Natural killer cell (primary cell): ENCODE data around the gene FNBP1L. TPM values are rescaled to one million over a fixed set of nuclear protein-coding genes. Genes with fewer than 3 reads are reported as not detected.

Experiments
- ATAC-seq, 3 donors: fragments of 150-1000 bp in 2 of 3; fragments of 200-7000 bp in 1 of 3; cut with Tn5 transposase; 1 replicate in 1 of 3; 2 replicates in 2 of 3; pipeline ENCODE4 v1.10.0; 2021; ENCODE audit warnings: mild to moderate bottlenecking in 2 of 3, moderate library complexity in 2 of 3
- DNase-seq, 2 donors: peaks; one replicate each; pipeline versions ENCODE4 v3.0.0 to v3.0.0-alpha.2; 2013 to 2021; ENCODE audit warnings: mixed read lengths in 1 of 2
- H3K27ac ChIP-seq: one replicate; pipeline ENCODE4 v1.5.1; 2013; ENCODE audit warnings: mild to moderate bottlenecking, low read length
- H3K27me3 ChIP-seq: one replicate; pipeline ENCODE4 v1.6.1; 2013; ENCODE audit warnings: low read length; ENCODE audit not compliant: control insufficient read depth, insufficient read depth
- H3K36me3 ChIP-seq: one replicate; pipeline ENCODE4 v1.6.1; 2013; ENCODE audit warnings: low read length; ENCODE audit not compliant: control insufficient read depth, insufficient read depth
- H3K4me1 ChIP-seq: one replicate; pipeline ENCODE4 v1.6.1; 2013; ENCODE audit warnings: low read length; ENCODE audit not compliant: control insufficient read depth, insufficient read depth
- H3K4me3 ChIP-seq: one replicate; pipeline ENCODE4 v1.5.1; 2013; ENCODE audit warnings: low read length
- H3K9me3 ChIP-seq: one replicate; pipeline ENCODE4 v1.6.1; 2013; ENCODE audit warnings: low read length; ENCODE audit not compliant: control insufficient read depth, insufficient read depth
- H3K27ac Mint-ChIP-seq, 2 donors: one replicate each; pipeline ENCODE4 v1.8.0; 2022; ENCODE audit warnings: mild to moderate bottlenecking in 2 of 2, mixed read lengths in 2 of 2, moderate library complexity in 1 of 2
- H3K27me3 Mint-ChIP-seq, 2 donors: one replicate each; pipeline ENCODE4 v1.8.0; 2022; ENCODE audit warnings: low read depth in 2 of 2, mixed read lengths in 2 of 2
- H3K36me3 Mint-ChIP-seq: one replicate; pipeline ENCODE4 v1.8.0; 2022; ENCODE audit warnings: mixed read lengths
- H3K4me1 Mint-ChIP-seq, 2 donors: one replicate each; pipeline ENCODE4 v1.8.0; 2022; ENCODE audit warnings: mixed read lengths in 2 of 2
- H3K4me3 Mint-ChIP-seq: one replicate; pipeline ENCODE4 v1.8.0; 2022; ENCODE audit warnings: mild to moderate bottlenecking, moderate library complexity, mixed read lengths
- H3K9me3 Mint-ChIP-seq, 2 donors: one replicate each; pipeline ENCODE4 v1.8.0; 2022; ENCODE audit warnings: mixed read lengths in 2 of 2
- WGBS: methylation state at CpG from one replicate; pipeline ENCODE4 v1.1.7; 2013; ENCODE audit warnings: missing lambda C conversion rate; ENCODE audit not compliant: insufficient coverage; 5-methylcytosine and 5-hydroxymethylcytosine counted together
- intact Hi-C: fragments of 100-400 bp; cut with micrococcal nuclease; formaldehyde crosslinking; loops from one replicate; pipeline ENCODE4 v1.14.2; 2022
- total RNA-seq, 4 donors: library from RNA; stranded (reverse); fragments of 120-200 nt in 1 of 4; gene quantifications; one replicate each; pipeline versions ENCODE4 v1.2.3 to v1.2.4, GENCODE V29; 2013 to 2022
- TF ChIP-seq, protein P1 (sequence below): fragments of 200-600 bp; IDR thresholded peaks from one replicate; pipeline ENCODE4 v1.8.0; 2022; ENCODE audit warnings: antibody characterized with exemption

The FNBP1L gene
- total RNA-seq, 3 donors from 2014 or later (not counting 1 experiment from before 2014, with no cell fraction given), result 0.33 to 6.7 (median 0.84) TPM

DNA sequence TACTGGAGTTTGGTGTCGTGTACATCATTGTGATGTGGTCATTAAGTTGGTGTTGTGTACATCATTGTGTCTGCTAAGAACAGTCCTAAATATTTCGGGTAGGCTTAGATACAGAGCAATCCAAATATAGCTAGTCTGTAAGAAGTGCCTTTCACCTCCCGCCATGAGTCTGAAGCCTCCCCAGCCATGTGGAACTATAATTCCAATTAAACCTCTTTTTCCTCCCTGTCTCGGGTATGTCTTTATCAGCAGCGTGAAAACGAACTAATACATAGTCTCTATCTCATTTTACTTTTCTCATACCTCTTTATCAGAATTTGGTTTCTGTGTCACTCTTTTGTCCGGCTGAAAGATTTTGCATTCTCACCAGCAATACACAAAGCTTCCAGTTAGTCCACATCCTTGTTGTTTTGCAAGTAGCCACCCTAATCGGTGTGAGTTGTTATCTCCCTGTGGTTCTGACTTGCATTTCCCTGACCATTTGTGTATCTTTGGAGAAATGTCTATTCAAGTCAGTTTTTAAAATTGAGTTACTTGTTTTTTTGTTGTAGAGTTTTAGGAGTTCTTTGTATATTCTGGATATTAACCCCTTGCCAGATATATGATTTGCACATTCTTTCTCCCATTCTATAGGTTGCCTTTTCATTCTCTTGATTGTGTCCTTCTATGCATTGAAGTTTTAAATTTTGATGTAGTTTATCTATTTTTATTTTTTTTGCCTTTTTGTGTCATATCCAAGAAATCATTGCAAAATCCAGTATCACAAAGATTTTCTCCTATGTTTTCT, 56.5 kb downstream of the FNBP1L start:
- H3K27me3 ChIP-seq, result no peaks in the 10 kb centered on the region
- intact Hi-C loops, result no loop called here
- 88% methylated on average over 7 of the region's 8 CpGs for WGBS
- TF ChIP-seq, protein P1, sequence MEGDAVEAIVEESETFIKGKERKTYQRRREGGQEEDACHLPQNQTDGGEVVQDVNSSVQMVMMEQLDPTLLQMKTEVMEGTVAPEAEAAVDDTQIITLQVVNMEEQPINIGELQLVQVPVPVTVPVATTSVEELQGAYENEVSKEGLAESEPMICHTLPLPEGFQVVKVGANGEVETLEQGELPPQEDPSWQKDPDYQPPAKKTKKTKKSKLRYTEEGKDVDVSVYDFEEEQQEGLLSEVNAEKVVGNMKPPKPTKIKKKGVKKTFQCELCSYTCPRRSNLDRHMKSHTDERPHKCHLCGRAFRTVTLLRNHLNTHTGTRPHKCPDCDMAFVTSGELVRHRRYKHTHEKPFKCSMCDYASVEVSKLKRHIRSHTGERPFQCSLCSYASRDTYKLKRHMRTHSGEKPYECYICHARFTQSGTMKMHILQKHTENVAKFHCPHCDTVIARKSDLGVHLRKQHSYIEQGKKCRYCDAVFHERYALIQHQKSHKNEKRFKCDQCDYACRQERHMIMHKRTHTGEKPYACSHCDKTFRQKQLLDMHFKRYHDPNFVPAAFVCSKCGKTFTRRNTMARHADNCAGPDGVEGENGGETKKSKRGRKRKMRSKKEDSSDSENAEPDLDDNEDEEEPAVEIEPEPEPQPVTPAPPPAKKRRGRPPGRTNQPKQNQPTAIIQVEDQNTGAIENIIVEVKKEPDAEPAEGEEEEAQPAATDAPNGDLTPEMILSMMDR, result no peak
- H3K4me1 ChIP-seq, result no peaks in the 10 kb centered on the region
- no peaks in the 10 kb centered on the region for H3K36me3 ChIP-seq
- Mint-ChIP-seq H3K4me3 (no peak overlapping the region), H3K4me1 (no peaks in the 10 kb centered on the region), H3K36me3 (no peaks in the 10 kb centered on the region), H3K9me3 (no peaks in the 10 kb centered on the region), H3K27ac (no peak overlapping the region), H3K27me3 (peaks cover 3 to 6% of the 10 kb centered on the region in 2 donors)
- H3K4me3 ChIP-seq, result no peak overlapping the region
- H3K9me3 ChIP-seq, result no peaks in the 10 kb centered on the region
- no peak overlapping the region for H3K27ac ChIP-seq
- ATAC-seq (peak in 1 of 3 donors; percentile 60), DNase-seq (no peak)

DNA sequence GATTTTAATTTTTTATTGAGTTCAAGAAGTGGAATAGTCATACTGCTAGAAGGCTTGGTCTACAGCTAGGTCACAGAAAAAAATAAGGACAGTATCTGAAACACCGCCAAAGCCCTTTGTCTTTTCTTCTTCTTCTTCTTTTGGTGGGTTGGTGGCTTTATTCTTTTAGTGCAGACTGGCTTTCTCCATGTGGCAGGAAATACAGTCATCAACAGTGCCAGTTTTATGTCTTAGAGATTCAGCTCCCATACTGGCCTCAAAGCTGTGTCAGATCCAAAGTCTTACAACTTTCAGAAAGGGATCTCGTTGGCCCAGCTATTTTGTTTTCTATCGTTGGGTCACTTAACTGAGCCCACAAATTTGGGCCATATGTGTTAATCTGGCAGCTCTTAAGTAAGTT, 58.2 kb downstream of the FNBP1L start:
- DNase-seq, result no peak

DNA sequence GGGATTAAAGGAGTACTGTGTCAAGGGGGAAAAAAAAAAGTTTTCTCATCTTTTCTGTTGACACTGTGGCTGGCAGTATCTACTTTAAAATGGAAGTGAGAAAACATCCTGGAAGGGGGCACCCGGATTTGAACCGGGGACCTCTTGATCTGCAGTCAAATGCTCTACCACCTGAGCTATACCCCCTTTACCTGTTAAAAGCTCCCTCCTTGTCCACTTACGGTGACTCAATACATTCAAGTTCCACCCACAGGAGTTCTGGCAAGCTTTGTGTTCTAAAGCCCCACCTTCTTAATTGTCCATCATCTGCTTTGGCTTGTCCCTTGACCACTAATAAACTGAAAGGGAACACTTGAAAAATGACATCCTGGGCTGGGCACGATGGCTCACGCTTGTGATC, 68.2 kb downstream of the FNBP1L start:
- H3K9me3 Mint-ChIP-seq, result no peaks in the 10 kb centered on the region
- H3K27me3 Mint-ChIP-seq, result peaks cover 0 to 5% of the 10 kb centered on the region in 2 donors
- Histone ChIP-seq H3K9me3 (no peaks in the 10 kb centered on the region), H3K4me3 (no peak overlapping the region), H3K27me3 (no peaks in the 10 kb centered on the region), H3K27ac (no peak overlapping the region), H3K36me3 (no peaks in the 10 kb centered on the region), H3K4me1 (no peaks in the 10 kb centered on the region)
- H3K4me1 Mint-ChIP-seq, result no peaks in the 10 kb centered on the region
- intact Hi-C loops, result no loop called here
- ATAC-seq (no peak), DNase-seq (no peak)
- H3K4me3 Mint-ChIP-seq, result no peak overlapping the region
- TF ChIP-seq, protein P1, result no peak
- WGBS, result 93% methylated on average over 5 of the region's 5 CpGs
- no peak overlapping the region for H3K27ac Mint-ChIP-seq
- H3K36me3 Mint-ChIP-seq, result no peaks in the 10 kb centered on the region

More for the DNA sequence above, 58.2 kb downstream of the FNBP1L start:
- TF ChIP-seq, protein P1, result no peak
- H3K9me3 ChIP-seq, result no peaks in the 10 kb centered on the region
- Mint-ChIP-seq H3K27me3 (peaks cover 5 to 6% of the 10 kb centered on the region in 2 donors), H3K36me3 (no peaks in the 10 kb centered on the region), H3K27ac (no peak overlapping the region), H3K4me1 (no peaks in the 10 kb centered on the region), H3K4me3 (no peak overlapping the region), H3K9me3 (no peaks in the 10 kb centered on the region)
- ATAC-seq, result no peak
- no peak overlapping the region for H3K4me3 ChIP-seq
- intact Hi-C loops, result no loop called here
- WGBS, result 54% methylated on average over 3 of the region's 3 CpGs
- H3K27me3 ChIP-seq, result no peaks in the 10 kb centered on the region
- H3K4me1 ChIP-seq, result no peaks in the 10 kb centered on the region
- H3K36me3 ChIP-seq, result no peaks in the 10 kb centered on the region
- no peak overlapping the region for H3K27ac ChIP-seq

DNA sequence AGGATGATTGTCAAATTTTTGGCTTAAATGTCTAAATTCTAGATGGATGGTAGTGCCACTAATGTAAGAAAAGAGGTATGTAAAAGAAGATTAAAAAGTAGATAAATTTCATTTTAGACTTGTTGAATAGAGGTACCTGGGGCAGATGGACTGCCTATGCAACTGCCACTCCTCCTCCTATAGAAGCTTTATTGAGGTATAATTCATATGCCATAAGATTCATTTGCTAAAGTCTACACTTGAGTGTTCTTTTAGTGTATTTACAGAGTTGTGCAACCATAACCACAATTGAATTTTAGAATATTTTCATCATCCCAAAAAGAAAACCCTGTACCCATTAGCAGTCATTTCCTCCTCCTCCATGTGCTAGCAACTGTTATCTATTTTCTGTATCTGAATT, 70.6 kb downstream of the FNBP1L start:
- H3K27me3 Mint-ChIP-seq, result peaks cover 0 to 5% of the 10 kb centered on the region in 2 donors
- Histone ChIP-seq H3K4me1 (no peaks in the 10 kb centered on the region), H3K4me3 (no peak overlapping the region), H3K9me3 (no peaks in the 10 kb centered on the region), H3K27ac (no peak overlapping the region), H3K27me3 (no peaks in the 10 kb centered on the region), H3K36me3 (no peaks in the 10 kb centered on the region)
- DNase-seq, result no peak
- TF ChIP-seq, protein P1, result no peak
- H3K27ac Mint-ChIP-seq, result no peak overlapping the region
- ATAC-seq, result no peak
- intact Hi-C loops, result no loop called here
- H3K4me1 Mint-ChIP-seq, result no peaks in the 10 kb centered on the region
- no peaks in the 10 kb centered on the region for H3K36me3 Mint-ChIP-seq
- H3K9me3 Mint-ChIP-seq, result no peaks in the 10 kb centered on the region
- no peak overlapping the region for H3K4me3 Mint-ChIP-seq
